Glutamatergic neuron (in vitro differentiated cells): ENCODE results near the gene SHANK1. TPM values are rescaled to one million over a fixed set of nuclear protein-coding genes. Genes with fewer than 3 reads are reported as not detected.

Experiments
- DNase-seq: peaks from one replicate; pipeline ENCODE4 v3.0.0; 2022
- H3K27ac Mint-ChIP-seq: one replicate; pipeline ENCODE4 v1.8.0; 2020; ENCODE audit warnings: mild to moderate bottlenecking, mixed read lengths, inconsistent platforms; ENCODE audit not compliant: unreplicated experiment
- H3K27me3 Mint-ChIP-seq: one replicate; pipeline ENCODE4 v1.8.0; 2020; ENCODE audit warnings: mild to moderate bottlenecking, moderate library complexity, mixed read lengths, inconsistent platforms; ENCODE audit not compliant: unreplicated experiment
- H3K36me3 Mint-ChIP-seq: one replicate; pipeline ENCODE4 v1.8.0; 2020; ENCODE audit warnings: mild to moderate bottlenecking, mixed read lengths, inconsistent platforms; ENCODE audit not compliant: unreplicated experiment
- H3K4me1 Mint-ChIP-seq: one replicate; pipeline ENCODE4 v1.8.0; 2020; ENCODE audit warnings: mild to moderate bottlenecking, low read depth, mixed read lengths, inconsistent platforms; ENCODE audit not compliant: unreplicated experiment
- H3K4me3 Mint-ChIP-seq: one replicate; pipeline ENCODE4 v1.8.0; 2020; ENCODE audit warnings: mild to moderate bottlenecking, mixed read lengths, inconsistent platforms; ENCODE audit not compliant: unreplicated experiment
- H3K9me3 Mint-ChIP-seq: one replicate; pipeline ENCODE4 v1.8.0; 2020; ENCODE audit warnings: mild to moderate bottlenecking, moderate library complexity, mixed read lengths, inconsistent platforms; ENCODE audit not compliant: unreplicated experiment
- CTCF ChIP-seq: fragments of 200-600 bp; sonication (generic); IDR thresholded peaks from one replicate; pipeline ENCODE4 v1.5.0; 2021; ENCODE audit not compliant: partially characterized antibody, unreplicated experiment
- total RNA-seq: library from RNA; stranded (reverse); fragmentation: NEBNext Ultra II Directional; extraction: Animal tissue kit (Norgen Biotek cat#: 25700); gene quantifications from one replicate; pipeline ENCODE4 v1.2.1, GENCODE V29; 2021; ENCODE audit not compliant: unreplicated experiment

The SHANK1 gene
- total RNA-seq, 1 donor from 2014 or later: 19.0 TPM

GRCh38 chr19:50697414-50698124 lies 22.0 kb downstream of the SHANK1 start:
- no peak for TF ChIP-seq CTCF
- Mint-ChIP-seq H3K9me3 (peaks cover 9% of the 10 kb centered on the region), H3K36me3 (no peaks in the 10 kb centered on the region), H3K27ac (peak overlapping the region; percentile 17), H3K4me3 (no peak overlapping the region), H3K27me3 (peaks cover 32% of the 10 kb centered on the region), H3K4me1 (peaks cover 5% of the 10 kb centered on the region)
- no peak for DNase-seq

GRCh38 chr19:50696094-50696483 lies 23.5 kb downstream of the SHANK1 start:
- Mint-ChIP-seq H3K27ac (peak overlapping the region; percentile 59), H3K4me3 (peak overlapping the region; percentile 78), H3K4me1 (peaks cover 5% of the 10 kb centered on the region), H3K9me3 (peaks cover 10% of the 10 kb centered on the region), H3K36me3 (no peaks in the 10 kb centered on the region), H3K27me3 (peaks cover 34% of the 10 kb centered on the region)
- DNase-seq: no peak
- no peak for TF ChIP-seq CTCF

- H3K27me3 Mint-ChIP-seq: peaks cover 36% of the 10 kb centered on the region
- H3K4me1 Mint-ChIP-seq: peaks cover 5% of the 10 kb centered on the region
- peak; percentile 67 for DNase-seq
- no peak for TF ChIP-seq CTCF
- peak overlapping the region; percentile 78 for H3K4me3 Mint-ChIP-seq
- H3K36me3 Mint-ChIP-seq: no peaks in the 10 kb centered on the region
- H3K27ac Mint-ChIP-seq: peak overlapping the region; percentile 59
- peaks cover 12% of the 10 kb centered on the region for H3K9me3 Mint-ChIP-seq
Observed at GRCh38 chr19:50695251-50696093, 24.1 kb downstream of the SHANK1 start.

- peaks cover 12% of the 10 kb centered on the region for H3K9me3 Mint-ChIP-seq
- H3K27ac Mint-ChIP-seq: no peak overlapping the region
- no peaks in the 10 kb centered on the region for H3K36me3 Mint-ChIP-seq
- no peak for TF ChIP-seq CTCF
- peaks cover 32% of the 10 kb centered on the region for H3K27me3 Mint-ChIP-seq
- peak; percentile 48 for DNase-seq
- no peak overlapping the region for H3K4me3 Mint-ChIP-seq
- peaks cover 5% of the 10 kb centered on the region for H3K4me1 Mint-ChIP-seq
Observed at GRCh38 chr19:50694815-50695145, 24.8 kb downstream of the SHANK1 start.
